ENCODE results near the gene WDR77. TPM values are rescaled to one million over a fixed set of nuclear protein-coding genes. Genes with fewer than 3 reads are reported as not detected.

The WDR77 gene
- polyA plus RNA-seq, 3 donors: 26.4 to 62.2 (median 28.1) TPM

- Mint-ChIP-seq H3K4me1 (peaks cover 19% of the 10 kb centered on the region), H3K27ac (no peak overlapping the region), H3K36me3 (peaks cover 19 to 21% of the 10 kb centered on the region in 2 donors), H3K9me3 (no peaks in the 10 kb centered on the region), H3K27me3 (ENCODE audit: low read depth in 3 of 3) (no peaks in the 10 kb centered on the region), H3K4me3 (no peak overlapping the region)
- Histone ChIP-seq H3K79me2 (ENCODE audit: insufficient read depth, low read length) (peaks cover 40% of the 10 kb centered on the region), H3K27ac (ENCODE audit: low read depth in 1 of 2, low read length in 2 of 2) (peak overlapping the region; percentile 66 to 96), H4K20me1 (ENCODE audit: insufficient read depth, low read length) (no peaks in the 10 kb centered on the region), H3K27me3 (ENCODE audit: control insufficient read depth in 2 of 2, insufficient read depth in 2 of 2, low read length in 2 of 2) (no peaks in the 10 kb centered on the region), H3K9me3 (replicated peaks in 1 of 2; ENCODE audit: control insufficient read depth in 1 of 2, insufficient read depth in 1 of 2, low read length in 2 of 2) (no peaks in the 10 kb centered on the region), H3K4me2 (replicated peaks; ENCODE audit: extremely low read depth, low read length, poor library complexity, severe bottlenecking) (peak overlapping the region; percentile 68), H3K4me3 (replicated peaks in 1 of 3; ENCODE audit: low read depth in 2 of 3, low read length in 3 of 3) (peak overlapping the region in 2 of 3 experiments; percentile 34 to 66), H2AFZ (ENCODE audit: insufficient read depth, low read depth, low read length, poor library complexity, severe bottlenecking) (peak overlapping the region; percentile 18), H3K4me1 (ENCODE audit: control insufficient read depth in 1 of 2, insufficient read depth in 2 of 2, low read length in 2 of 2) (peaks cover 53 to 61% of the 10 kb centered on the region in 2 donors), H3K36me3 (replicated peaks in 1 of 2; ENCODE audit: control insufficient read depth in 1 of 2, insufficient read depth in 2 of 2, low read length in 2 of 2) (peaks cover 4 to 21% of the 10 kb centered on the region in 2 donors), H3K9ac (ENCODE audit: insufficient read depth, low read length, poor library complexity, severe bottlenecking) (peak overlapping the region; percentile 38)
- TF ChIP-seq, protein P1, sequence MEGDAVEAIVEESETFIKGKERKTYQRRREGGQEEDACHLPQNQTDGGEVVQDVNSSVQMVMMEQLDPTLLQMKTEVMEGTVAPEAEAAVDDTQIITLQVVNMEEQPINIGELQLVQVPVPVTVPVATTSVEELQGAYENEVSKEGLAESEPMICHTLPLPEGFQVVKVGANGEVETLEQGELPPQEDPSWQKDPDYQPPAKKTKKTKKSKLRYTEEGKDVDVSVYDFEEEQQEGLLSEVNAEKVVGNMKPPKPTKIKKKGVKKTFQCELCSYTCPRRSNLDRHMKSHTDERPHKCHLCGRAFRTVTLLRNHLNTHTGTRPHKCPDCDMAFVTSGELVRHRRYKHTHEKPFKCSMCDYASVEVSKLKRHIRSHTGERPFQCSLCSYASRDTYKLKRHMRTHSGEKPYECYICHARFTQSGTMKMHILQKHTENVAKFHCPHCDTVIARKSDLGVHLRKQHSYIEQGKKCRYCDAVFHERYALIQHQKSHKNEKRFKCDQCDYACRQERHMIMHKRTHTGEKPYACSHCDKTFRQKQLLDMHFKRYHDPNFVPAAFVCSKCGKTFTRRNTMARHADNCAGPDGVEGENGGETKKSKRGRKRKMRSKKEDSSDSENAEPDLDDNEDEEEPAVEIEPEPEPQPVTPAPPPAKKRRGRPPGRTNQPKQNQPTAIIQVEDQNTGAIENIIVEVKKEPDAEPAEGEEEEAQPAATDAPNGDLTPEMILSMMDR (IDR thresholded peaks at IDR 0.05): no peak
- intact Hi-C loops (cut with micrococcal nuclease): loop anchor here (5.0 kb wide), 1 partner anchor 36 kb away; no protein-coding TSS in a partner anchor
- DNase-seq: peak; percentile 91 to 93 (median 92)
- WGBS (ENCODE audit: insufficient coverage): 3% methylated on average over 3 of the region's 3 CpGs
These were observed 22.0 kb upstream of the WDR77 start for GRCh38 chr1:111471012-111471411.

- 20% methylated on average over 1 of the region's 5 CpGs for WGBS (ENCODE audit: insufficient coverage)
- peaks cover 49 to 57% of the 10 kb centered on the region in 2 donors for H3K4me1 ChIP-seq (ENCODE audit: control insufficient read depth in 1 of 2, insufficient read depth in 2 of 2, low read length in 2 of 2)
- H3K4me3 ChIP-seq (replicated peaks in 1 of 3; ENCODE audit: low read depth in 2 of 3, low read length in 3 of 3): peak overlapping the region in 2 of 3 experiments; percentile 34 to 66
- intact Hi-C loops (cut with micrococcal nuclease): loop anchor here (5.0 kb wide), 1 partner anchor 37 kb away; no protein-coding TSS in a partner anchor
- TF ChIP-seq, protein P1 (IDR thresholded peaks at IDR 0.05): no peak
- H3K27me3 ChIP-seq (ENCODE audit: control insufficient read depth in 2 of 2, insufficient read depth in 2 of 2, low read length in 2 of 2): no peaks in the 10 kb centered on the region
- peaks cover 4 to 21% of the 10 kb centered on the region in 2 donors for H3K36me3 ChIP-seq (replicated peaks in 1 of 2; ENCODE audit: control insufficient read depth in 1 of 2, insufficient read depth in 2 of 2, low read length in 2 of 2)
- Mint-ChIP-seq H3K9me3 (no peaks in the 10 kb centered on the region), H3K27ac (no peak overlapping the region), H3K4me3 (no peak overlapping the region), H3K4me1 (peaks cover 15% of the 10 kb centered on the region), H3K36me3 (peaks cover 17% of the 10 kb centered on the region in 2 donors), H3K27me3 (ENCODE audit: low read depth in 3 of 3) (no peaks in the 10 kb centered on the region)
- H3K27ac ChIP-seq (ENCODE audit: low read depth in 1 of 2, low read length in 2 of 2): peak overlapping the region; percentile 66 to 96
- peak overlapping the region; percentile 18 for H2AFZ ChIP-seq (ENCODE audit: insufficient read depth, low read depth, low read length, poor library complexity, severe bottlenecking)
- peak overlapping the region; percentile 68 for H3K4me2 ChIP-seq (replicated peaks; ENCODE audit: extremely low read depth, low read length, poor library complexity, severe bottlenecking)
- H3K79me2 ChIP-seq (ENCODE audit: insufficient read depth, low read length): peaks cover 36% of the 10 kb centered on the region
- H3K9ac ChIP-seq (ENCODE audit: insufficient read depth, low read length, poor library complexity, severe bottlenecking): peak overlapping the region; percentile 38
- H3K9me3 ChIP-seq (replicated peaks in 1 of 2; ENCODE audit: control insufficient read depth in 1 of 2, insufficient read depth in 1 of 2, low read length in 2 of 2): no peaks in the 10 kb centered on the region
- no peaks in the 10 kb centered on the region for H4K20me1 ChIP-seq (ENCODE audit: insufficient read depth, low read length)
- DNase-seq: peak in 1 of 3 donors; percentile 18
These were observed 21.5 kb upstream of the WDR77 start for GRCh38 chr1:111470596-111470995.
